H1 (cell line): ENCODE measurements around the gene ACTL8. TPM values are rescaled to one million over a fixed set of nuclear protein-coding genes. Genes with fewer than 3 reads are reported as not detected.

Experiments used
- CTCF ChIA-PET: fragments of 300-600 bp; sonication (Branson Sonifier 250); formaldehyde crosslinking; loops from one replicate; lab custom pipeline; 2021; ENCODE audit not compliant: partially characterized antibody; lab: Charles Lee
- POLR2A ChIA-PET: fragments of 300-600 bp; sonication (Branson Sonifier 250); formaldehyde crosslinking; loops from one replicate; lab custom pipeline; 2021; ENCODE audit warnings: inconsistent platforms; ENCODE audit not compliant: partially characterized antibody; lab: Charles Lee
- DNase-seq, 2 experiments: peaks; one replicate each; pipeline versions ENCODE4 v3.0.0 to v3.0.0-alpha.2; 2010 to 2022; ENCODE audit warnings: low spot score in 2 of 2, low read depth in 1 of 2, mixed read lengths in 1 of 2
- FAIRE-seq: peaks from 2 replicates; lab custom pipeline; 2011; peaks lifted over from hg19 to GRCh38; lab: Jason Lieb, UNC
- H2AFZ ChIP-seq: 2 replicates; pipeline ENCODE4 v1.8.1; 2012; ENCODE audit warnings: low read length, inconsistent platforms
- H2AK5ac ChIP-seq: 2 replicates; pipeline ENCODE4 v1.6.1; 2013; ENCODE audit warnings: low read depth, low read length
- H2BK120ac ChIP-seq: replicated peaks from 2 replicates; pipeline ENCODE3; 2013; ENCODE audit warnings: low read depth, low read length, inconsistent platforms
- H2BK12ac ChIP-seq: 2 replicates; pipeline ENCODE4 v1.6.1; 2013; ENCODE audit warnings: low read depth, low read length
- H2BK15ac ChIP-seq: 2 replicates; pipeline ENCODE4 v1.6.1; 2013; ENCODE audit warnings: low read length
- H2BK20ac ChIP-seq: 2 replicates; pipeline ENCODE4 v1.6.1; 2013; ENCODE audit warnings: low read length
- H2BK5ac ChIP-seq: 2 replicates; pipeline ENCODE4 v1.6.1; 2013; ENCODE audit warnings: low read depth, low read length
- H3K14ac ChIP-seq: 2 replicates; pipeline ENCODE4 v1.6.1; 2013; ENCODE audit warnings: inconsistent platforms; ENCODE audit not compliant: insufficient read length
- H3K18ac ChIP-seq: 2 replicates; pipeline ENCODE4 v1.6.1; 2013; ENCODE audit warnings: low read length; ENCODE audit errors: extremely low read depth
- H3K23ac ChIP-seq: 2 replicates; pipeline ENCODE4 v1.6.1; 2013; ENCODE audit warnings: inconsistent platforms; ENCODE audit not compliant: insufficient read length
- H3K23me2 ChIP-seq: 2 replicates; pipeline ENCODE4 v1.6.1; 2013; ENCODE audit warnings: low read depth, low read length
- H3K27ac ChIP-seq: 2 replicates; pipeline ENCODE4 v1.6.1; 2011; ENCODE audit warnings: low read depth, low read length, inconsistent platforms
- H3K27me3 ChIP-seq, 4 experiments: replicated peaks in 1 of 4; 1 replicate in 1 of 4; 2 replicates in 3 of 4; pipeline versions ENCODE4 v1.6.1 to v1.8.1; 2011 to 2013; ENCODE audit warnings: low read length in 3 of 4, mild to moderate bottlenecking in 3 of 4, inconsistent platforms in 2 of 4, mixed read lengths in 2 of 4, moderate library complexity in 1 of 4; ENCODE audit not compliant: control insufficient read depth in 3 of 4, insufficient read depth in 3 of 4; ENCODE audit errors: extremely low read depth in 1 of 4
- H3K36me3 ChIP-seq, 4 experiments: 2 replicates each; pipeline versions ENCODE4 v1.6.1 to v1.8.1; 2011 to 2013; ENCODE audit warnings: mild to moderate bottlenecking in 4 of 4, low read length in 3 of 4, moderate library complexity in 2 of 4, control low read depth in 1 of 4, inconsistent platforms in 1 of 4; ENCODE audit not compliant: insufficient read depth in 4 of 4, control insufficient read depth in 2 of 4
- H3K4ac ChIP-seq: replicated peaks from 2 replicates; pipeline ENCODE3; 2013; ENCODE audit warnings: low read length, low read depth, mixed read lengths, inconsistent platforms; ENCODE audit not compliant: insufficient read length
- H3K4me1 ChIP-seq, 4 experiments: replicated peaks in 1 of 4; 1 replicate in 1 of 4; 2 replicates in 3 of 4; pipeline versions ENCODE4 v1.6.1 to v1.8.1; 2011 to 2013; ENCODE audit warnings: low read length in 3 of 4, inconsistent platforms in 2 of 4, mixed read lengths in 1 of 4; ENCODE audit not compliant: insufficient read depth in 4 of 4, control insufficient read depth in 3 of 4
- H3K4me2 ChIP-seq, 2 experiments: 2 replicates each; pipeline versions ENCODE4 v1.6.1 to v1.8.1; 2011 to 2013; ENCODE audit warnings: low read depth in 2 of 2, low read length in 2 of 2, control low read depth in 1 of 2, inconsistent platforms in 1 of 2, mild to moderate bottlenecking in 1 of 2; ENCODE audit not compliant: insufficient read depth in 1 of 2
- H3K4me3 ChIP-seq, 4 experiments: fragments of 200-600, 300-600 bp in 1 of 4; sonication (generic), shearing (Covaris generic), sonication (Bioruptor Twin) in 1 of 4; 2 replicates each; pipeline versions ENCODE4 v1.5.1 to v1.8.1; 2011 to 2016; ENCODE audit warnings: low read length in 4 of 4, low read depth in 3 of 4, control low read depth in 2 of 4, inconsistent platforms in 2 of 4, mild to moderate bottlenecking in 2 of 4, mixed read lengths in 1 of 4, moderate library complexity in 1 of 4; ENCODE audit not compliant: insufficient read depth in 2 of 4; ENCODE audit errors: extremely low read depth in 1 of 4
- H3K56ac ChIP-seq: replicated peaks from 2 replicates; pipeline ENCODE3; 2013; ENCODE audit warnings: low read depth, mild to moderate bottlenecking, mixed read lengths, low read length, inconsistent platforms; ENCODE audit not compliant: insufficient read length
- H3K79me1 ChIP-seq: 2 replicates; pipeline ENCODE4 v1.6.1; 2013; ENCODE audit warnings: low read depth, low read length, control low read depth
- H3K79me2 ChIP-seq, 2 experiments: 2 replicates each; pipeline versions ENCODE4 v1.6.1 to v1.8.1; 2012 to 2013; ENCODE audit warnings: low read length in 2 of 2, mild to moderate bottlenecking in 2 of 2, inconsistent platforms in 1 of 2; ENCODE audit not compliant: insufficient read depth in 2 of 2, control insufficient read depth in 1 of 2
- H3K9ac ChIP-seq, 4 experiments: replicated peaks in 1 of 4; 1 replicate in 1 of 4; 2 replicates in 3 of 4; pipeline versions ENCODE4 v1.6.1 to v1.8.1; 2011 to 2013; ENCODE audit warnings: low read depth in 3 of 4, low read length in 3 of 4, control low read depth in 2 of 4, mild to moderate bottlenecking in 2 of 4, moderate library complexity in 2 of 4, inconsistent platforms in 1 of 4; ENCODE audit errors: extremely low read depth in 1 of 4
- H3K9me3 ChIP-seq, 2 experiments: 2 replicates each; pipeline versions ENCODE4 v1.6.1 to v1.8.1; 2012 to 2013; ENCODE audit warnings: mild to moderate bottlenecking in 2 of 2, moderate library complexity in 2 of 2, control low read depth in 1 of 2, inconsistent platforms in 1 of 2, low read depth in 1 of 2, low read length in 1 of 2, mixed read lengths in 1 of 2; ENCODE audit not compliant: insufficient read depth in 2 of 2
- H4K20me1 ChIP-seq, 2 experiments: replicated peaks in 1 of 2; 2 replicates each; pipeline versions ENCODE3 to v1.8.1; 2011 to 2013; ENCODE audit warnings: inconsistent platforms in 2 of 2, low read length in 2 of 2, mild to moderate bottlenecking in 1 of 2; ENCODE audit not compliant: insufficient read depth in 2 of 2, control insufficient read depth in 1 of 2
- H4K5ac ChIP-seq: 2 replicates; pipeline ENCODE4 v1.6.1; 2013; ENCODE audit warnings: low read length, low read depth, mixed read lengths, inconsistent platforms; ENCODE audit not compliant: insufficient read length
- H4K8ac ChIP-seq: 2 replicates; pipeline ENCODE4 v1.8.0; 2013; ENCODE audit warnings: mild to moderate bottlenecking, moderate library complexity, low read length, inconsistent platforms; ENCODE audit not compliant: insufficient read depth; ENCODE audit errors: extremely low read depth
- H4K91ac ChIP-seq: replicated peaks from 2 replicates; pipeline ENCODE3; 2013; ENCODE audit warnings: low read length, mixed read lengths, inconsistent platforms; ENCODE audit not compliant: insufficient read length
- CTCF ChIP-seq, 3 experiments: IDR thresholded peaks; 1 replicate in 2 of 3; 2 replicates in 1 of 3; pipeline versions ENCODE4 v1.5.1 to v1.6.1; 2011; ENCODE audit warnings: low read length in 3 of 3, mild to moderate bottlenecking in 3 of 3, inconsistent platforms in 2 of 3, low read depth in 1 of 3, moderate library complexity in 1 of 3; ENCODE audit not compliant: insufficient read depth in 1 of 3; ENCODE audit errors: control extremely low read depth in 1 of 3
- SP1 ChIP-seq: IDR thresholded peaks from 2 replicates; pipeline ENCODE4 v1.6.1; 2011; ENCODE audit warnings: low read depth, low read length
- WGBS, 2 experiments: shearing (Covaris generic) in 1 of 2; methylation state at CpG; one replicate each; pipeline versions ENCODE4 v1.1.6 to v1.1.7; 2013 to 2015; ENCODE audit warnings: low lambda C conversion rate in 2 of 2, mixed read lengths in 2 of 2, inconsistent platforms in 1 of 2, low coverage in 1 of 2, missing lambda C conversion rate in 1 of 2; ENCODE audit not compliant: insufficient replicate concordance in 2 of 2, insufficient coverage in 1 of 2, insufficient read length in 1 of 2; ENCODE audit errors: extremely low coverage in 1 of 2, missing lambda C conversion rate in 1 of 2; 5-methylcytosine and 5-hydroxymethylcytosine counted together
- polyA plus RNA-seq, 7 experiments: library from polyadenylated mRNA; depleted of rRNA in 3 of 7; stranded (reverse) in 5 of 7; unstranded in 2 of 7; fragments of >200 nt in 5 of 7; fragments of 200-250 nt in 2 of 7; gene quantifications; 1 replicate in 5 of 7; 2 replicates in 1 of 7; 4 replicates in 1 of 7; pipeline versions ENCODE4 v1.2.1 to v1.2.3, GENCODE V29; 2011 to 2013; ENCODE audit warnings: missing spikeins in 2 of 7, mixed read lengths in 2 of 7
- total RNA-seq: library from RNA; stranded (reverse); fragmentation: NEBNext Ultra II Directional; extraction: Animal tissue kit (Norgen Biotek cat#: 25700); gene quantifications from 2 replicates; pipeline ENCODE4 v1.2.1, GENCODE V29; 2021

ACTL8 gene
- total and polyA plus RNA-seq, 2 of the 8 experiments (the other 6 are each of a cell fraction or from before 2014, with no cell fraction given): 0.33 to 0.47 TPM

GRCh38 chr1:17724150-17724549 lies 31.0 kb upstream of the ACTL8 start:
- Histone ChIP-seq H3K9ac (no peak overlapping the region), H3K27me3 (no peaks in the 10 kb centered on the region), H3K4ac (no peak overlapping the region), H3K23me2 (no peaks in the 10 kb centered on the region), H3K79me2 (no peaks in the 10 kb centered on the region), H4K5ac (no peak overlapping the region), H2BK15ac (no peak overlapping the region), H3K56ac (no peak overlapping the region), H2BK20ac (no peak overlapping the region), H3K23ac (no peak overlapping the region), H3K14ac (no peak overlapping the region), H3K4me2 (no peak overlapping the region), H3K27ac (no peak overlapping the region), H4K91ac (no peak overlapping the region), H2BK120ac (no peak overlapping the region), H2BK5ac (no peak overlapping the region), H4K20me1 (peaks cover 0 to 2% of the 10 kb centered on the region in 2 experiments), H3K79me1 (no peaks in the 10 kb centered on the region), H3K9me3 (no peaks in the 10 kb centered on the region), H3K36me3 (no peaks in the 10 kb centered on the region), H3K4me3 (no peak overlapping the region), H3K4me1 (no peaks in the 10 kb centered on the region), H2AK5ac (no peak overlapping the region), H4K8ac (no peak overlapping the region), H3K18ac (no peak overlapping the region), H2AFZ (no peak overlapping the region), H2BK12ac (no peak overlapping the region)
- FAIRE-seq (no peak), DNase-seq (no peak)
- ChIA-PET POLR2A (interaction anchor here (1.3 kb wide), 1 partner anchor 21 kb away, joined by 3 read pairs; no protein-coding TSS in a partner anchor), CTCF (interaction anchor here (0.6 to 3.6 kb wide), 20 partner anchors 9 to 244 kb away, joined by 3 to 20 read pairs (median 6); no protein-coding TSS in a partner anchor)
- TF ChIP-seq SP1: no peak
- peak in 2 of 3 experiments; percentile 6 to 9; a peak in 2 of 4 replicates for TF ChIP-seq CTCF (IDR thresholded peaks at IDR 0.05; ENCODE audit: control extremely low read depth in 1 of 3, insufficient read depth in 1 of 3, low read depth in 1 of 3, low read length in 3 of 3)
- 94% methylated on average over 5 of the region's 6 CpGs; no CpG with 5 or more reads in 1 of the 2 experiments for WGBS, 2 experiments
